Activated CD4-positive, alpha-beta T cell treated with anti-CD3 and anti-CD28 coated beads for 36 hours (primary cell): ENCODE results near the gene INF2. TPM values are rescaled to one million over a fixed set of nuclear protein-coding genes. Genes with fewer than 3 reads are reported as not detected.
"Not testable (repeated sequence)": the region's sequence is repeated elsewhere in the genome, so short reads cannot be mapped to it uniquely, and the experiment has no call there.

Experiments
- ATAC-seq: fragments of 200-7000 bp; cut with Tn5 transposase; one replicate; pipeline ENCODE4 v1.10.0; 2021; ENCODE audit warnings: mild to moderate bottlenecking, moderate library complexity
- CTCF ChIA-PET: fragments of 350-600 bp; sonication (Branson Sonifier 250); formaldehyde crosslinking; loops from one replicate; lab custom pipeline; 2021; ENCODE audit warnings: antibody characterized with exemption; lab: Charles Lee
- POLR2A ChIA-PET: fragments of 350-600 bp; sonication (Branson Sonifier 250); formaldehyde crosslinking; loops from one replicate; lab custom pipeline; 2021; ENCODE audit warnings: antibody characterized with exemption, inconsistent platforms; lab: Charles Lee
- DNase-seq: peaks from one replicate; pipeline ENCODE4 v3.0.0-alpha.2; 2020
- H3K27ac Mint-ChIP-seq: one replicate; pipeline ENCODE4 v1.8.0; 2021; ENCODE audit warnings: mixed read lengths
- H3K27me3 Mint-ChIP-seq: one replicate; pipeline ENCODE4 v1.8.0; 2021; ENCODE audit warnings: mixed read lengths
- H3K36me3 Mint-ChIP-seq: one replicate; pipeline ENCODE4 v1.8.0; 2021; ENCODE audit warnings: low read depth, mixed read lengths
- H3K4me1 Mint-ChIP-seq: one replicate; pipeline ENCODE4 v1.8.0; 2021; ENCODE audit warnings: mixed read lengths
- H3K4me3 Mint-ChIP-seq: one replicate; pipeline ENCODE4 v1.8.0; 2021; ENCODE audit warnings: mild to moderate bottlenecking, moderate library complexity, mixed read lengths
- H3K9me3 Mint-ChIP-seq: one replicate; pipeline ENCODE4 v1.8.0; 2021; ENCODE audit warnings: low read depth, mixed read lengths
- intact Hi-C, 2 experiments: fragments of 100-400 bp; cut with DNase I in 1 of 2; cut with micrococcal nuclease in 1 of 2; formaldehyde crosslinking; loops; one replicate each; pipeline versions ENCODE4 v1.14.2 to v1.15.1; 2022 to 2024; cut with DNase I, micrococcal nuclease
- total RNA-seq, 2 experiments: library from RNA; stranded (reverse); gene quantifications; one replicate each; pipeline ENCODE4 v1.2.3, GENCODE V29; 2021

The INF2 gene
- total RNA-seq, 2 experiments from 2014 or later = 60.8 to 66.0 TPM

GRCh38 chr14:104650057-104650980, 39.1 kb upstream of the INF2 start:
- Mint-ChIP-seq H3K27ac (no peak overlapping the region), H3K36me3 (no peaks in the 10 kb centered on the region), H3K4me1 (no peaks in the 10 kb centered on the region), H3K4me3 (no peak overlapping the region), H3K9me3 (no peaks in the 10 kb centered on the region), H3K27me3 (peaks cover 3% of the 10 kb centered on the region)
- ATAC-seq = peak; percentile 92
- DNase-seq = peak; percentile 80
- CTCF ChIA-PET = no interaction called here
- intact Hi-C loops = loop anchor here (1.0 kb wide), 2 partner anchors 39 to 58 kb away; partner anchors contain the start of gene INF2 (in 1 of the 2)
- POLR2A ChIA-PET = no interaction called here

DNA sequence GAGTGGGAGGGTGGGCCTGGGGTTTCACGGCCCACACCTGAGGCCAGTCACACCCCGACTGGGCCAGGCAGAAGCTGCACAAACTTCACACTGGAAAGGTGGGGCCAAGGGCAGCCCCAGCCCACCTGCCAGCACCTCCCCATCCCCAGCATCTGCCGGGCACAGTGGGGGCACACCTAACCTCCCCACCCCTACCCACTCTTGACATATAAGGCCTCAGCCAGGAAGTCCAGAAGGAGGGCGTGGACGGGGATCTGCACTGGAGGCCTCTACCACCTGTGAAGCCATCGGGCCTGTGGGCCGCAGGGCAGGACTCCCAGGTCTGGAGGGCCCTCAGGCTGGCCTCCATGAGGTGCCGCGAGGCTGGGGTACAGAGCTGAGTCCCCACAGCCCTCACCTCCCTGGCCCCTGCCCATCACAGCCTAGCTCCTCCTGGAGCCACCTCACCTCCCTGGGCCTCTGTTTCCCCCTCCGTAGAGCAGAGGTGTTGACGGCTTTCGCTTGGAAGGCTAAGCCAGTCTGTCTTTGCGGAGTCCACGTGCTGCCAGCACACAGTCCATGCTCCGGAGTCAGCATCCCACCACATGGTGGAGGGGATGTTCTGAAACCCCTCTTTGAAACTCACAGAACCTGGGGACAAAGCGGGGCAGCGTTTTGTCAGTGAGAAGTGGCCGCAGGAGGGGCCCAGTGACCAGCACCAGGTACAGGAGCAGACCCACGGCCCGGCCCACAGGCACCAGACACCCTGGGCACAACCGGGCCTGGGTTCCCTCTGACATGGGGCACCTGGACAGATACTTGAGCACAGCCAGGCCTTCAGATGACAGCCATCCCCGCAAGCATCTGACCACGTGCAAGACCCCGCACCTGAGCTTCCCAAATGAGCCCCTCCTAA, 38.2 kb upstream of the INF2 start:
- Mint-ChIP-seq H3K27ac (no peak overlapping the region), H3K4me1 (no peaks in the 10 kb centered on the region), H3K9me3 (no peaks in the 10 kb centered on the region), H3K4me3 (no peak overlapping the region), H3K36me3 (no peaks in the 10 kb centered on the region), H3K27me3 (peaks cover 3% of the 10 kb centered on the region)
- no peak for ATAC-seq
- ChIA-PET CTCF (interaction anchor here (1.0 to 1.1 kb wide), 2 partner anchors 55 to 163 kb away, joined by 3 read pairs; no protein-coding TSS in a partner anchor), POLR2A (no interaction called here)
- DNase-seq = no peak
- intact Hi-C loops = loop anchor here (1.0 kb wide), 2 partner anchors 38 to 57 kb away; partner anchors contain the start of gene INF2 (in 1 of the 2)

GRCh38 chr14:104651876-104652260, 37.5 kb upstream of the INF2 start:
- ATAC-seq (no peak), DNase-seq (no peak)
- Mint-ChIP-seq H3K4me1 (peaks cover 2% of the 10 kb centered on the region), H3K27me3 (peaks cover 3% of the 10 kb centered on the region), H3K4me3 (no peak overlapping the region), H3K36me3 (no peaks in the 10 kb centered on the region), H3K27ac (no peak overlapping the region), H3K9me3 (no peaks in the 10 kb centered on the region)
- ChIA-PET POLR2A (no interaction called here), CTCF (interaction anchor here (1.0 to 1.1 kb wide), 2 partner anchors 54 to 162 kb away, joined by 3 read pairs; no protein-coding TSS in a partner anchor)
- intact Hi-C loops = no loop called here

DNA sequence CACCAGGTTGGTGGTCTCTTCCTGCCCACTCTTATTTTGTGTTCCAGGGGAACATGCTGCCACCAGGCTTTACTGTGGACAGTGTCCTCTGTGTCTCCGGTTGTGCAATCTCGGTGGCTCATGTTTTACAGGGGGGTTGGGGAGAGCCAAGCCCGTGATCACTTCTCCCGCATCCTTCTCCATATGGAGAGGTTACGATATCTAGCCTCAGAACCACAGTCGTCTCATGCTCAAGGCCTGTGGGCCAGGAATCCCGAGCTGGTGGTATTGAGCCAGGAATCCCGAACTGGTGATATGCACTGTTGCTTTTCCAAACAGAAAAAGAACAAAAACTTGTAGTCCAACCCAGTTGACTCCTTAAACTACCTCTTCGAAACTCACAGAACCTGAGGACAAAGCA, 37.0 kb upstream of the INF2 start:
- no peak overlapping the region for H3K27ac Mint-ChIP-seq
- no peak for ATAC-seq
- ChIA-PET POLR2A (no interaction called here), CTCF (interaction anchor here (0.8 to 1.1 kb wide), 2 partner anchors 52 to 54 kb away, joined by 3 to 4 read pairs; no protein-coding TSS in a partner anchor)
- H3K27me3 Mint-ChIP-seq = peaks cover 3% of the 10 kb centered on the region
- no peaks in the 10 kb centered on the region for H3K36me3 Mint-ChIP-seq
- no peak for DNase-seq
- peaks cover 7% of the 10 kb centered on the region for H3K4me1 Mint-ChIP-seq
- no peak overlapping the region for H3K4me3 Mint-ChIP-seq
- no peaks in the 10 kb centered on the region for H3K9me3 Mint-ChIP-seq
- intact Hi-C loops = no loop called here

- H3K36me3 Mint-ChIP-seq, POLR2A ChIA-PET, DNase-seq, H3K27me3 Mint-ChIP-seq, H3K27ac Mint-ChIP-seq, ATAC-seq, H3K9me3 Mint-ChIP-seq, intact Hi-C loops, H3K4me3 Mint-ChIP-seq: not testable (repeated sequence)
- CTCF ChIA-PET = interaction anchor here (0.8 kb wide), 1 partner anchor 51 kb away, joined by 4 read pairs; no protein-coding TSS in a partner anchor
- peaks cover 17% of the 10 kb centered on the region for H3K4me1 Mint-ChIP-seq
Observed at GRCh38 chr14:104653130-104653920, 36.1 kb upstream of the INF2 start.

DNA sequence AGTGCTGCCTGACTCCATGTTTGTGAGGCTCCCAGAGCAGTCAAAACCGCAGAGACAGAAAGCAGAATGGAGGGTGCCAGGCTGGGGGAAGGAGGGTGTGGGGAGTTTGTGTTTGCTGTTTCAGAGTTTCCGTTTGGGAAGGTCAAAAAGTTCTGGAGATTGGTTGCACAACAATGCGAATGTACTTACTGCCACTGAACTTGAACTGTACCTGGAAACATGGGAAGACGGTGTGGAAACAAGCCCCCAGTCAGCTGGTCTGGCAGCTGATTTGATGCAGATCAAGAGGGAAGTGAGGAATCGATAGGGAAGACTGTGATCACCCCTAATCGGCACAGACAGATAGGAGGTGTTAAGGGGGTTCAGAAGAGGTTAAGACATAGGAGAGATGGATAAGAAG, 35.3 kb upstream of the INF2 start:
- CTCF ChIA-PET = no interaction called here
- peaks cover 3% of the 10 kb centered on the region for H3K27me3 Mint-ChIP-seq
- POLR2A ChIA-PET = no interaction called here
- no peak overlapping the region for H3K4me3 Mint-ChIP-seq
- DNase-seq (no peak), ATAC-seq (no peak)
- H3K27ac Mint-ChIP-seq = no peak overlapping the region
- intact Hi-C loops = no loop called here
- H3K36me3 Mint-ChIP-seq = no peaks in the 10 kb centered on the region
- H3K4me1 Mint-ChIP-seq = peaks cover 23% of the 10 kb centered on the region
- H3K9me3 Mint-ChIP-seq = no peaks in the 10 kb centered on the region

GRCh38 chr14:104655128-104655848, 34.1 kb upstream of the INF2 start:
- ATAC-seq = no peak
- Mint-ChIP-seq H3K9me3 (no peaks in the 10 kb centered on the region), H3K36me3 (no peaks in the 10 kb centered on the region), H3K4me3 (no peak overlapping the region), H3K27ac (no peak overlapping the region), H3K4me1 (peaks cover 30% of the 10 kb centered on the region), H3K27me3 (no peaks in the 10 kb centered on the region)
- intact Hi-C loops = no loop called here
- no peak for DNase-seq
- CTCF ChIA-PET = interaction anchor here (1.6 kb wide), 1 partner anchor 22 kb away, joined by 5 read pairs; no protein-coding TSS in a partner anchor
- POLR2A ChIA-PET = interaction anchor here (0.6 kb wide), 1 partner anchor 162 kb away, joined by 3 read pairs; no protein-coding TSS in a partner anchor

GRCh38 chr14:104656014-104656714, 33.3 kb upstream of the INF2 start:
- CTCF ChIA-PET = interaction anchor here (1.6 kb wide), 1 partner anchor 21 kb away, joined by 5 read pairs; no protein-coding TSS in a partner anchor
- Mint-ChIP-seq H3K36me3 (no peaks in the 10 kb centered on the region), H3K27ac (no peak overlapping the region), H3K27me3 (no peaks in the 10 kb centered on the region), H3K4me1 (peaks cover 35% of the 10 kb centered on the region), H3K4me3 (no peak overlapping the region), H3K9me3 (no peaks in the 10 kb centered on the region)
- ATAC-seq (no peak), DNase-seq (no peak)
- POLR2A ChIA-PET = interaction anchor here (0.5 to 0.6 kb wide), 2 partner anchors 92 to 161 kb away, joined by 3 read pairs; no protein-coding TSS in a partner anchor
- intact Hi-C loops = no loop called here

DNA sequence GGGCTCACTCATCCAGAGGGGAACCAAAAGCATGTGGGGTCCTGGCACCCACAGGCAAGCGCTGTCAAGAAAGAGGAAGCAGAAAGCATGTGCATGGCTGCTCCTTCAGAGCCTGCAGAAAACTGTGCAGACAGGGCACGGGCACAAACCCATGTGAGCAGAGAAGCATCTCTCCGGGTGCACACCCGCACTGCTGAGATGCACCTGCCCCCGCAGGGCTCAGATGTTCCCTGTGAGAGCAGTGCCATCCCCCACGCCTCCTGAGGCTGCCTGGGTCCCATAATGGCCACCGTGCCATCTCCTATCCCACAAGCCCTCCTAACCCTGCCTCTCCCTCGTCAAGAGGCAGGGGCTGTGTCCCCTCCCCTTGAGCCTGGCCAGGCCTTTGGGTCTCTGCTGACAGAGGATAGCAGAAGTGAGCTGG, 32.3 kb upstream of the INF2 start:
- Mint-ChIP-seq H3K4me1 (peaks cover 35% of the 10 kb centered on the region), H3K9me3 (no peaks in the 10 kb centered on the region), H3K4me3 (no peak overlapping the region), H3K27ac (no peak overlapping the region), H3K27me3 (no peaks in the 10 kb centered on the region), H3K36me3 (no peaks in the 10 kb centered on the region)
- ChIA-PET POLR2A (interaction anchor here (0.7 kb wide), 1 partner anchor 40 kb away, joined by 4 read pairs; no protein-coding TSS in a partner anchor), CTCF (interaction anchor here (0.5 to 1.0 kb wide), 3 partner anchors 13 to 535 kb away, joined by 3 to 4 read pairs (median 3); no protein-coding TSS in a partner anchor)
- ATAC-seq = peak; percentile 30
- no peak for DNase-seq
- intact Hi-C loops = no loop called here
